Astrocyte (in vitro differentiated cells and primary cell): ENCODE data around the gene ELN.

Experiments used
- EZH2 ChIP-seq: IDR thresholded peaks from 2 replicates; pipeline ENCODE4 v1.6.1; 2012; ENCODE audit warnings: mild to moderate bottlenecking, low read length, inconsistent platforms; ENCODE audit not compliant: insufficient read depth
- TF ChIP-seq, protein P1 (sequence below): IDR thresholded peaks from 2 replicates; pipeline ENCODE4 v1.5.1; 2011; ENCODE audit warnings: low read depth, mild to moderate bottlenecking, inconsistent platforms, low read length, moderate library complexity; ENCODE audit not compliant: insufficient read depth

DNA sequence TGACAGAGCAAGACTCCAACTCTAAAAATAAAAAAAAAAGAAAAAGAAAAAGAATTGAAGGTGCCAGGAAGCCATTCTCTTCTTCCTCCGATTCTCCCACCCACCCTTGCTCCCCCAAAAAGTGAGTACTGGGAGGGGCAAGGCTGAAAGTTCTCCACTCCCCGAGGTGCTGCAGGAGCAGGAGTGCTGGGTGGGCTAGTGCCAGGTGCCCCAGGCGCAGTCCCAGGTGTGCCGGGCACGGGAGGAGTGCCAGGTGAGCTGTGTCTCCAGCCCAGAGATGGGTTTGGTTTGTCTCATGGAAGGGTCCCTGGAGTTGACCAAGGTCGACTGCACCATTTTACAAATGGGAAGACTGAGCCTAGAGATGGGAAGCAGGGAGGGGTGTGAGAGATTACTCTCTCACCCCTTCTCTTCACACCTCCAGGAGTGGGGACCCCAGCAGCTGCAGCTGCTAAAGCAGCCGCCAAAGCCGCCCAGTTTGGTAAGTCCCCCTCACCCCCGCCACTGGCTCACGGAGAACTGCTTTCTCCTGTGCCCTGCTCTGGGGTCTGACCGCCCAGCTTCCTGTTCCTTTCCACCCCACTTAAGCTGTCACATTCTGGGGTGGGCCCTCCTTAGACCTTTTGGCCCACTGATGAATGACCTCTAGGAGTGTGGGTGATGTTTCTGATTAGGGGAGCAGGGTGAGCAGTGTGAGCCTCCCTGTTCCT, 29.4 kb downstream of the ELN start:
- TF ChIP-seq, protein P1, sequence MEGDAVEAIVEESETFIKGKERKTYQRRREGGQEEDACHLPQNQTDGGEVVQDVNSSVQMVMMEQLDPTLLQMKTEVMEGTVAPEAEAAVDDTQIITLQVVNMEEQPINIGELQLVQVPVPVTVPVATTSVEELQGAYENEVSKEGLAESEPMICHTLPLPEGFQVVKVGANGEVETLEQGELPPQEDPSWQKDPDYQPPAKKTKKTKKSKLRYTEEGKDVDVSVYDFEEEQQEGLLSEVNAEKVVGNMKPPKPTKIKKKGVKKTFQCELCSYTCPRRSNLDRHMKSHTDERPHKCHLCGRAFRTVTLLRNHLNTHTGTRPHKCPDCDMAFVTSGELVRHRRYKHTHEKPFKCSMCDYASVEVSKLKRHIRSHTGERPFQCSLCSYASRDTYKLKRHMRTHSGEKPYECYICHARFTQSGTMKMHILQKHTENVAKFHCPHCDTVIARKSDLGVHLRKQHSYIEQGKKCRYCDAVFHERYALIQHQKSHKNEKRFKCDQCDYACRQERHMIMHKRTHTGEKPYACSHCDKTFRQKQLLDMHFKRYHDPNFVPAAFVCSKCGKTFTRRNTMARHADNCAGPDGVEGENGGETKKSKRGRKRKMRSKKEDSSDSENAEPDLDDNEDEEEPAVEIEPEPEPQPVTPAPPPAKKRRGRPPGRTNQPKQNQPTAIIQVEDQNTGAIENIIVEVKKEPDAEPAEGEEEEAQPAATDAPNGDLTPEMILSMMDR, result no peak
- no peak for TF ChIP-seq EZH2
